ENCODE data around the gene CMKLR1. TPM values are rescaled to one million over a fixed set of nuclear protein-coding genes. Genes with fewer than 3 reads are reported as not detected.

CMKLR1 gene
- total RNA-seq, 1 donor from 2014 or later: not detected

- H3K27ac Mint-ChIP-seq: no peak overlapping the region
- H3K9me3 Mint-ChIP-seq (ENCODE audit: low read depth): no peaks in the 10 kb centered on the region
- DNase-seq (ENCODE audit: low spot score, unreplicated experiment): no peak
- H3K4me1 Mint-ChIP-seq (ENCODE audit: low read depth): peaks cover 43% of the 10 kb centered on the region
- H3K27me3 Mint-ChIP-seq: peaks cover 8% of the 10 kb centered on the region
- no peaks in the 10 kb centered on the region for H3K36me3 Mint-ChIP-seq (ENCODE audit: insufficient read depth)
- no peak for TF ChIP-seq CTCF (IDR thresholded peaks at IDR 0.05; ENCODE audit: unreplicated experiment)
- H3K4me3 Mint-ChIP-seq (ENCODE audit: low read depth): no peak overlapping the region
Observed at GRCh38 chr12:108305991-108306501, 33.1 kb downstream of the CMKLR1 start.

GRCh38 chr12:108305520-108305919 is 33.6 kb downstream of the CMKLR1 start:
- Mint-ChIP-seq H3K27ac (no peak overlapping the region), H3K4me1 (ENCODE audit: low read depth) (peaks cover 43% of the 10 kb centered on the region)

GRCh38 chr12:108304633-108305032 is 34.5 kb downstream of the CMKLR1 start:
- no peaks in the 10 kb centered on the region for H3K36me3 Mint-ChIP-seq (ENCODE audit: insufficient read depth)
- peaks cover 43% of the 10 kb centered on the region for H3K4me1 Mint-ChIP-seq (ENCODE audit: low read depth)
- peaks cover 8% of the 10 kb centered on the region for H3K27me3 Mint-ChIP-seq
- H3K27ac Mint-ChIP-seq: peak overlapping the region; percentile 85
- no peak for TF ChIP-seq CTCF (IDR thresholded peaks at IDR 0.05; ENCODE audit: unreplicated experiment)
- no peak overlapping the region for H3K4me3 Mint-ChIP-seq (ENCODE audit: low read depth)
- no peaks in the 10 kb centered on the region for H3K9me3 Mint-ChIP-seq (ENCODE audit: low read depth)
- DNase-seq (ENCODE audit: low spot score, unreplicated experiment): peak; percentile 19

More at GRCh38 chr12:108305520-108305919, 33.6 kb downstream of the CMKLR1 start:
- DNase-seq (ENCODE audit: low spot score, unreplicated experiment): no peak
- H3K36me3 Mint-ChIP-seq (ENCODE audit: insufficient read depth): no peaks in the 10 kb centered on the region
- no peak overlapping the region for H3K4me3 Mint-ChIP-seq (ENCODE audit: low read depth)
- TF ChIP-seq CTCF (IDR thresholded peaks at IDR 0.05; ENCODE audit: unreplicated experiment): no peak
- no peaks in the 10 kb centered on the region for H3K9me3 Mint-ChIP-seq (ENCODE audit: low read depth)
- peaks cover 8% of the 10 kb centered on the region for H3K27me3 Mint-ChIP-seq

- no peaks in the 10 kb centered on the region for H3K36me3 Mint-ChIP-seq (ENCODE audit: insufficient read depth)
- no peak for TF ChIP-seq CTCF (IDR thresholded peaks at IDR 0.05; ENCODE audit: unreplicated experiment)
- DNase-seq (ENCODE audit: low spot score, unreplicated experiment): no peak
- peaks cover 43% of the 10 kb centered on the region for H3K4me1 Mint-ChIP-seq (ENCODE audit: low read depth)
- H3K4me3 Mint-ChIP-seq (ENCODE audit: low read depth): no peak overlapping the region
- peaks cover 8% of the 10 kb centered on the region for H3K27me3 Mint-ChIP-seq
- H3K27ac Mint-ChIP-seq: peak overlapping the region; percentile 72
- H3K9me3 Mint-ChIP-seq (ENCODE audit: low read depth): no peaks in the 10 kb centered on the region
Observed at GRCh38 chr12:108303703-108304102, 35.4 kb downstream of the CMKLR1 start.

GRCh38 chr12:108302403-108303311 is 36.5 kb downstream of the CMKLR1 start:
- H3K36me3 Mint-ChIP-seq (ENCODE audit: insufficient read depth): no peaks in the 10 kb centered on the region
- H3K4me3 Mint-ChIP-seq (ENCODE audit: low read depth): no peak overlapping the region
- peak; percentile 54 for TF ChIP-seq CTCF (IDR thresholded peaks at IDR 0.05; ENCODE audit: unreplicated experiment)
- H3K9me3 Mint-ChIP-seq (ENCODE audit: low read depth): no peaks in the 10 kb centered on the region
- DNase-seq (ENCODE audit: low spot score, unreplicated experiment): peak; percentile 63
- peak overlapping the region; percentile 96 for H3K27ac Mint-ChIP-seq
- H3K4me1 Mint-ChIP-seq (ENCODE audit: low read depth): peaks cover 43% of the 10 kb centered on the region
- H3K27me3 Mint-ChIP-seq: peaks cover 8% of the 10 kb centered on the region

Data from progenitor cell of endocrine pancreas (in vitro differentiated cells).